GM13977 (cell line): ENCODE measurements around the gene DGLUCY.
A peak's percentile ranks its signal among the peaks of the same experiment; 100 is the strongest.

ENCODE experiments used
- DNase-seq: peaks from one replicate; pipeline ENCODE4 v3.0.0; 2012; ENCODE audit warnings: low spot score
- CTCF ChIP-seq: IDR thresholded peaks from 2 replicates; pipeline ENCODE4 v1.5.1; 2012; ENCODE audit warnings: mild to moderate bottlenecking, control low read depth; ENCODE audit not compliant: insufficient read depth; ENCODE audit errors: extremely low read depth, missing control alignments
- in situ Hi-C: fragments of 300-500 bp; cut with MboI; formaldehyde crosslinking; loops from one replicate; pipeline ENCODE4 v1.12.0; 2022; ENCODE audit warnings: low sequenced_read_pairs, low pct_unique_long_range_greater_than_20kb, mixed read lengths, inconsistent platforms; ENCODE audit not compliant: unreplicated experiment

The DGLUCY gene

DNA sequence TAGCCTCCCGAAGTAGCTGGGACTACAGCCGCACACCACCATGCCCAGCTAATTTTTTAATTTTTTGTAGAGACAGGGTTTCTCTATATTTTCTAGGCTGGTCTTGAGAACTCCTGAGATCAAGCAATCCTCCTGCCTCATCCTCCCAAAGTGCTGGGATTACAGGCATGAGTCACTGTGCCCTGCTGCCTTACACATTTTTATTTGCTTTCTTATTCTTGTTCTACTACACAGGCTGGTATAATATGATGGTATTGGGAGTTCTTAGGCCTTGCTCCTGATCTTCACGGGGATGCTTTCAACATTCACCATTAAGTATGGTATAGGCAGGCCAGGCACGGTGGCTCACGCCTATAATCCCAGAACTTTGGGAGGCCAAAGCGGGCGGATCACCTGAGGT is 21.2 kb downstream of the DGLUCY start:
- in situ Hi-C loops, result no loop called here
- no peak for DNase-seq
- no peak for TF ChIP-seq CTCF

DNA sequence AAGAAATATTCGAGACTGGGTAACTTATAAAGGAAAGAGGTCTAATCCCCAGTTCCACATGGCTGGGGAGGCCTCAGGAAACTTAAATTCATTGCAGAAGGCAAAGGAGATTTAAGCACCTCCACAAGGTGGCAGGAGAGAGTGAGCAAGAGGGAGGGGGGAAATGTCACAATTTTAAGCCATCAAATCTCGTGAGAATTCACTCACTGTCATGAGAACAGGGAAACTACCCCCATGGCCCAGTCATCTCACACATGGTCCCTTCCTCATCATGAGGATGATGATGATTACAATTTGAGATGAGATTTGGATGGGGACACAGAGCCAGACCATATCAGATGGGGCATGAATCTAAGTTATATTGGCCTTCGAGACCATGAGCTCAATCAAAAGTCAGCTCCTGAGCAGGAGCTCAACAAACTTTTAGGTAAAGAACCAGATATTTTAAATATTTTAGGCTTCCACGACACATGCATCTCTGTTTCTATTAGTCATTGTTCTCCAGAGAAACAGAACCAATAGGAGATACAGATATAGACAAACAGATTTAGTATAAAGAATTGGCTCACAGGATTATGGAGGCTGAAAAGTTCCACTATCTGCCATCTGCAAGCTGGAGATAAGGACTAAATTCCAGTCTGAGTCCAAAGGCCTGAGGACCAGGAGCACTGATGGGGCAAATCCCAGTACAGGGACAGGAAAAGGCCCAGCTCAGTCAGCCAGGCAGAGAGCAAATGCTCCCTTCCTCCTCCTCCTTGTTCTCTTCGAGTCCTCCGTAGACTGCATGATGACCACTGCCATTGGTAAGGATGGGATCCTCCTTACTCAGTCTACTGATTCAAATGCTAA is 24.9 kb downstream of the DGLUCY start:
- DNase-seq, result peak; percentile 19
- peak; percentile 65 for TF ChIP-seq CTCF
- in situ Hi-C loops, result no loop called here

- DNase-seq, result no peak
- in situ Hi-C loops, result no loop called here
- no peak for TF ChIP-seq CTCF
Observed at GRCh38 chr14:91139776-91140175, 25.9 kb downstream of the DGLUCY start.

- no peak for DNase-seq
- in situ Hi-C loops, result no loop called here
- peak; percentile 19 for TF ChIP-seq CTCF
Observed at GRCh38 chr14:91140672-91141071, 26.8 kb downstream of the DGLUCY start.

DNA sequence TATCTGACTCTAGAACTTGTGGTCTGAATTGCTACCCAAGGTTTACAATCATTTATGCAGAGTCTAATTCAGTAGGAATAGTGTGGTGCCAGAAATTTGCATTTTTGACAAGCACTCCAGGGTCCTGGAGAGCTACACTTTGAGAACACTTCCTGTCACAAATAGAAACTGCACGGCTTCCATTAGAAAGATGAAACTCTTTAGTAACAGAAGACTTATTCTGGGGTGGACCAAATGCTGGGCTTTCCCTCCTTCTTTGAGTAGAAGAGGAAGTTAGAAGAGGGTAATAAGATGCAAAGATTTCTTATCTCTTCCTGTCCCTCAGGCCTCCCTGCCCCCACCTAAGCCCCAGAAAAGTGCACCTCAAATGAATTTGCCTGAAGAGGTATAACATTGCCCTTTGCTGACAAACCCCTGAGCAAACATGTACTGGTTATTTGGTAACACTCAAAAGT is 28.4 kb downstream of the DGLUCY start:
- in situ Hi-C loops, result no loop called here
- TF ChIP-seq CTCF, result no peak
- DNase-seq, result peak; percentile 79

DNA sequence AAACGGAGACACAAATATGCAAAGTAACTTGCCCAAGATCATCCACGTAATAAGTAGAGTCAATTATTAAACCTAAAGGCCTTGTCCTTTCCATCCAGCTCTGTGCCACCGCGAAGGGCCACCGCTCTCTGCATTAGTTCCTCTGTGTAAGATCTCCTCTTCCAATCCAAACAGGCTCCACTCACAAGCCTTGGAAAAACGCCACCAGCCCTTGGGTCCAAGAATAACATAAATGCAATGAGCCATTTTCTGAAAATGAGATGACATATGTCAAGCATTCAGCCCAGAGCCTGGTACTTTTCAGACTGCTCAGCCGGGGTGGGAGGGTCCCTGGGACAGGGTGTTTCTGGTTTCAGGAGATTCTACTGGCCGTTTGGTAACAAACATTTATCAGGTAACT is 30.0 kb downstream of the DGLUCY start:
- DNase-seq, result no peak
- TF ChIP-seq CTCF, result no peak
- in situ Hi-C loops, result no loop called here
